ENCODE data around the gene RAD51B. TPM values are rescaled to one million over a fixed set of nuclear protein-coding genes. Genes with fewer than 3 reads are reported as not detected.
A peak's percentile ranks its signal among the peaks of the same experiment; 100 is the strongest.
"Not testable (repeated sequence)": the region's sequence is repeated elsewhere in the genome, so short reads cannot be mapped to it uniquely, and the experiment has no call there.

The RAD51B gene
- total RNA-seq, 2 donors from 2014 or later, result 31.1 to 67.3 TPM

GRCh38 chr14:68285421-68286179, 466.0 kb downstream of the RAD51B start:
- Mint-ChIP-seq H3K4me1 (ENCODE audit: low read depth in 2 of 2) (peaks cover 60 to 63% of the 10 kb centered on the region in 2 donors), H3K4me3 (peak overlapping the region; percentile 59), H3K27me3 (no peaks in the 10 kb centered on the region), H3K36me3 (no peaks in the 10 kb centered on the region), H3K27ac (peak overlapping the region; percentile 90 to 96), H3K9me3 (no peaks in the 10 kb centered on the region)
- DNase-seq (ENCODE audit: low spot score) (peak; percentile 88), ATAC-seq (peak; percentile 66 to 86)

DNA sequence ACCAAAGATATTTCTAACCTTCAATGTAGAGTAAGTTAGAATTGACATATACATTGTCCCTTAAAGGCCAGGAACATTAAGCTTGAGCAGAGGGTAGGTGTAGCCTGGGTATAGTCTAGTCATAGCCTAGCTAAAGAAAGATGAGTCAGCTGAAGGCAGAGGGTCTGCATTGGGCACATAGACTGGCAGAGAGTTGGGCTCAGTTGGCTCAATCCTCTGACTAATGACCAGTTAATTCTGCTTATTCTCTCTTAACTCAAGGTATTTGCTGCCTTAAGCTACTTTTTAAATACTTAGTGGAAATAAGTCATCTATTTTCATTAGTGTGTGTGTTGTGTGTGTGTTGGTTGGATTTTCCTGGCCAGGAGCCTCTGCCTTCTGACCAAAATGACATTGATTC, 467.1 kb downstream of the RAD51B start:
- no peaks in the 10 kb centered on the region for H3K36me3 Mint-ChIP-seq
- H3K27ac Mint-ChIP-seq, result peak overlapping the region; percentile 90 to 96
- peaks cover 60 to 61% of the 10 kb centered on the region in 2 donors for H3K4me1 Mint-ChIP-seq (ENCODE audit: low read depth in 2 of 2)
- H3K4me3 Mint-ChIP-seq, result peak overlapping the region; percentile 59
- no peaks in the 10 kb centered on the region for H3K27me3 Mint-ChIP-seq
- DNase-seq (ENCODE audit: low spot score), result no peak
- no peaks in the 10 kb centered on the region for H3K9me3 Mint-ChIP-seq
- ATAC-seq, result no peak

DNA sequence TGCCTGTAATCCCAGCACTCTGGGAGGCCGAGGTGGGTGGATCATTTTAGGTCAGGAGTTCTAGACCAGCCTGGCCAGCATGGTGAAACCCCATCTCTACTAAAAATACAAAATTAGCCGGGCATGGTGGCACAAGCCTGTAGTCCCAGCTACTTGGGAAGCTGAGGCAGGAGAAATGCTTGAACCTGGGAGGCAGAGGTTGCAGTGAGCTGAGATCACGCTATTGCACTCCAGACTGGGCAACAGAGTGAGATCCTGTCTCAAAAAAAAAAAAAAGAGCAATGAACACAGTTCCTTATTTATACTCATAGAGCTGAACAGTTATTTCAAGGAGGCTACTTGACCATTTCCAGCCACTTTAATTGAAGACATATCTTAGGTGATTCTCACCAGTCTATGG, 469.9 kb downstream of the RAD51B start:
- DNase-seq (ENCODE audit: low spot score); ATAC-seq; H3K27ac Mint-ChIP-seq; H3K27me3 Mint-ChIP-seq; H3K36me3 Mint-ChIP-seq; H3K4me3 Mint-ChIP-seq; H3K9me3 Mint-ChIP-seq: not testable (repeated sequence)
- peaks cover 57 to 58% of the 10 kb centered on the region in 2 donors for H3K4me1 Mint-ChIP-seq (ENCODE audit: low read depth in 2 of 2)

GRCh38 chr14:68291820-68292219, 472.2 kb downstream of the RAD51B start:
- Mint-ChIP-seq H3K36me3 (no peaks in the 10 kb centered on the region), H3K4me1 (ENCODE audit: low read depth in 2 of 2) (peaks cover 34 to 51% of the 10 kb centered on the region in 2 donors), H3K27ac (peak overlapping the region in 1 of 2 donors; percentile 90), H3K27me3 (no peaks in the 10 kb centered on the region), H3K9me3 (no peaks in the 10 kb centered on the region), H3K4me3 (no peak overlapping the region)
- ATAC-seq, result no peak
- no peak for DNase-seq (ENCODE audit: low spot score)

- DNase-seq (ENCODE audit: low spot score) (no peak), ATAC-seq (no peak)
- Mint-ChIP-seq H3K4me1 (ENCODE audit: low read depth in 2 of 2) (peaks cover 26 to 42% of the 10 kb centered on the region in 2 donors), H3K36me3 (no peaks in the 10 kb centered on the region), H3K4me3 (peak overlapping the region; percentile 2), H3K9me3 (no peaks in the 10 kb centered on the region), H3K27ac (peak overlapping the region; percentile 9 to 90), H3K27me3 (no peaks in the 10 kb centered on the region)
Measured at GRCh38 chr14:68292441-68293215, 473.0 kb downstream of the RAD51B start.

GRCh38 chr14:68293404-68293803, 473.8 kb downstream of the RAD51B start:
- Mint-ChIP-seq H3K4me1 (ENCODE audit: low read depth in 2 of 2) (peaks cover 23 to 37% of the 10 kb centered on the region in 2 donors), H3K9me3 (no peaks in the 10 kb centered on the region), H3K27me3 (no peaks in the 10 kb centered on the region), H3K36me3 (no peaks in the 10 kb centered on the region), H3K4me3 (peak overlapping the region; percentile 2), H3K27ac (peak overlapping the region; percentile 9 to 90)
- DNase-seq (ENCODE audit: low spot score), result no peak
- no peak for ATAC-seq

DNA sequence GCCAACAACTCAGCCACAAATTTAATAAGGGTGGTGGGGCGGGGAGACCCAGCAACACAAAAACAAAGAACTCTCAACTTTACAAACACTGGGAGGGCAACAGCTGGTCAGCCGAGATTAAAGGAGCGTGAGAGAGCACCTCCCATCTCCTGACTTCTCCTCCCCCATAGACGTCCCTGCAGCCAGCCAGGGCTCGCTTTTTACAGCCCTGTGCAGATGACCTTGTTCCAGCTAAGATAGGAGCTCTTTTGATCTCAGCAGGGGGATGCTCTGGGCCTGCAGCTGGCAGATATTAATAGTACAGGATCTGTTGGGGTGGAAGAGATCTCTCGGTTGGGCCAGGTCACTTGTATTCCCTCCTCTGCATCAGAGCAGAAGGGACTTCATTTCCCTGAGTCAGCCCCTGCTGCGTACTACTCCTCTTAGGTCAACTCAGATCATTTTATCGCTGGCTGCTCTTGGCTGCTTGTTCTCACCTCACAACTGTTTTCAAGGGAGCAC, 475.8 kb downstream of the RAD51B start:
- H3K27me3 Mint-ChIP-seq, result no peaks in the 10 kb centered on the region
- peak overlapping the region in 1 of 2 donors; percentile 20 for H3K27ac Mint-ChIP-seq
- DNase-seq (ENCODE audit: low spot score) (no peak), ATAC-seq (no peak)
- H3K4me1 Mint-ChIP-seq (ENCODE audit: low read depth in 2 of 2), result peaks cover 23 to 36% of the 10 kb centered on the region in 2 donors
- no peaks in the 10 kb centered on the region for H3K9me3 Mint-ChIP-seq
- H3K4me3 Mint-ChIP-seq, result no peak overlapping the region
- H3K36me3 Mint-ChIP-seq, result no peaks in the 10 kb centered on the region

- H3K36me3 Mint-ChIP-seq, result peaks cover 2% of the 10 kb centered on the region
- no peak overlapping the region for H3K27ac Mint-ChIP-seq
- DNase-seq (ENCODE audit: low spot score) (no peak), ATAC-seq (no peak)
- H3K4me1 Mint-ChIP-seq (ENCODE audit: low read depth in 2 of 2), result peaks cover 18 to 32% of the 10 kb centered on the region in 2 donors
- peaks cover 2% of the 10 kb centered on the region for H3K9me3 Mint-ChIP-seq
- no peak overlapping the region for H3K4me3 Mint-ChIP-seq
- no peaks in the 10 kb centered on the region for H3K27me3 Mint-ChIP-seq
Measured at GRCh38 chr14:68297039-68297438, 477.5 kb downstream of the RAD51B start.

DNA sequence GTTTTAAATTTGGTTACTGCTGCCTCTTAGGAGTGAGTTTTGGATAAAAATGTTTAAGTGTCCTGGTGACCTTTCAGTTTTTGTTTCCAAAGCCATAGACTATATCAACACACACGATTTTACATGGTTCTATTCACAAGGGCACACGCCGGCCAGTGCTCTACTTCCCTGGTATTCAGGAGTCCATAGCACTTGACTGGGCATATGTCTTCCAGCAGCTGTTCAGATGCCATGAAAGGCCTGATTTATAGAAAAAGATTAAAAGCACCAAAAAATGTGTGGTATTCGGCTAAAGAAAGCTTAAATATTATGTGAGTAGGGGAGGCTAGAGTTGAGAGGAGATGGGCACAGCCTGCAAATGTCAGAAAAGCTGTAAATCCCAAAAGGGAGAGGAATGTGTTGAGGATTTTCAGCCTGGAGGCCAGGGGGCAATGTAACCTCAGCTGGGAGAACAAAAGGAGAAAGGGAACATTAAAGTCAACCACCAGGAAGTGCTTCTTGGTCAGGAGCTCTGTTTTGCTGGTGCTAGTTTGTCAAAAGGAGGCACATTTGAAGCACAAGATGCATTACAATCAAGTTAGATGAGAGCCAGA, 478.4 kb downstream of the RAD51B start:
- no peak overlapping the region for H3K27ac Mint-ChIP-seq
- no peaks in the 10 kb centered on the region for H3K27me3 Mint-ChIP-seq
- no peak overlapping the region for H3K4me3 Mint-ChIP-seq
- no peak for DNase-seq (ENCODE audit: low spot score)
- H3K36me3 Mint-ChIP-seq, result peaks cover 10% of the 10 kb centered on the region
- peaks cover 10 to 25% of the 10 kb centered on the region in 2 donors for H3K4me1 Mint-ChIP-seq (ENCODE audit: low read depth in 2 of 2)
- peaks cover 4% of the 10 kb centered on the region for H3K9me3 Mint-ChIP-seq
- no peak for ATAC-seq

- Mint-ChIP-seq H3K4me1 (ENCODE audit: low read depth in 2 of 2) (peaks cover 0 to 12% of the 10 kb centered on the region in 2 donors), H3K27me3 (no peaks in the 10 kb centered on the region), H3K27ac (peak overlapping the region in 1 of 2 donors; percentile 7), H3K4me3 (no peak overlapping the region), H3K36me3 (peaks cover 12% of the 10 kb centered on the region), H3K9me3 (peaks cover 4% of the 10 kb centered on the region)
- ATAC-seq (no peak), DNase-seq (ENCODE audit: low spot score) (no peak)
Measured at GRCh38 chr14:68300608-68301007, 481.0 kb downstream of the RAD51B start.

- DNase-seq (ENCODE audit: low spot score) (no peak), ATAC-seq (no peak)
- no peak overlapping the region for H3K4me3 Mint-ChIP-seq
- H3K27me3 Mint-ChIP-seq, result no peaks in the 10 kb centered on the region
- H3K36me3 Mint-ChIP-seq, result peaks cover 12% of the 10 kb centered on the region
- peaks cover 4% of the 10 kb centered on the region for H3K9me3 Mint-ChIP-seq
- H3K4me1 Mint-ChIP-seq (ENCODE audit: low read depth in 2 of 2), result peaks cover 0 to 6% of the 10 kb centered on the region in 2 donors
- H3K27ac Mint-ChIP-seq, result peak overlapping the region in 1 of 2 donors; percentile 7
Measured at GRCh38 chr14:68301219-68301618, 481.6 kb downstream of the RAD51B start.

DNA sequence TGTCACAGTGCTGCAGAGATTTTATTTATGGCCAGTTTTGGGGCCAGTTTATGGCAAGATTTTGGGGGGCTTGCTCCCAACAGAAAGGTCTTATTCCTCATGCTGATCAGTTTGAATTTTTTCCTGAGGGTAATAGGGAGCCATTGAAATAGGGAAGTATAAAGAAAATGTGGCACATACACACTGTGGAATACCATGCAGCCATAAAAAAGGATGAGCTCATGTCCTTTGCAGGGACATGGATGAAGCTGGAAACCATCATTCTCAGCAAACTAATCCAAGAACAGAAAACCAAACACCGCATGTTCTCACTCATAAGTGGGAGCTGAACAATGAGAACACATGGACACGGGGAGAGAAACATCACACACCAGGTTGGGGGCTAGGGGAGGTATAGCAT, 483.4 kb downstream of the RAD51B start:
- ATAC-seq; H3K27ac Mint-ChIP-seq; H3K4me1 Mint-ChIP-seq (ENCODE audit: low read depth in 2 of 2): not testable (repeated sequence)

DNA sequence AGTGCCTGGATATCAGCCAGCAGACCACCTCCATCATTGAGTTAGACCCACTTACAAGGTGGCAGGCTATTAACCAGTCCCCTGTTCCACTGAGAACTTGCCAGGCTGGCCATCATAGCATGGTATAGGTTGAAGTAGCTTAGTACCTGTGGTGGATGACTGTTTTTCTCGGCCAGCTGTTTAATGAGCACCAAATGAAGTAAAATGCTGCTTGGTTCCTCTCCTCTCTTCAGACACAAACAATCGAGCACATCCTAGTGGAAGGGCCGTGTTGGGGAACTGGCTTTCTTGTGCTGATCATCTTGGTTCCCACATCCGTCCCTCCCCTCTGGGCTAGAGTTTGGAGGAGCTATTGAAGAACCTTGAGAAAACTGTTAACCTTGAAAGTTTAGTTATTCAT, 486.2 kb downstream of the RAD51B start:
- peak overlapping the region in 1 of 2 donors; percentile 16 for H3K27ac Mint-ChIP-seq
- ATAC-seq (no peak), DNase-seq (ENCODE audit: low spot score) (no peak)
- peaks cover 12% of the 10 kb centered on the region for H3K36me3 Mint-ChIP-seq
- no peak overlapping the region for H3K4me3 Mint-ChIP-seq
- H3K27me3 Mint-ChIP-seq, result no peaks in the 10 kb centered on the region
- H3K9me3 Mint-ChIP-seq, result peaks cover 4% of the 10 kb centered on the region
- H3K4me1 Mint-ChIP-seq (ENCODE audit: low read depth in 2 of 2), result peaks cover 0 to 16% of the 10 kb centered on the region in 2 donors

More for the DNA sequence above, 483.4 kb downstream of the RAD51B start:
- not testable (repeated sequence) for H3K27me3 Mint-ChIP-seq; H3K4me3 Mint-ChIP-seq; H3K9me3 Mint-ChIP-seq; DNase-seq (ENCODE audit: low spot score)
- H3K36me3 Mint-ChIP-seq, result peaks cover 12% of the 10 kb centered on the region
